Measurements from ENCODE around the gene GOLGA8S. TPM values are rescaled to one million over a fixed set of nuclear protein-coding genes. Genes with fewer than 3 reads are reported as not detected.
"Not testable (repeated sequence)": the region's sequence is repeated elsewhere in the genome, so short reads cannot be mapped to it uniquely, and the experiment has no call there.

GOLGA8S gene
- polyA plus RNA-seq, 1 experiment = 0.04 TPM

DNA sequence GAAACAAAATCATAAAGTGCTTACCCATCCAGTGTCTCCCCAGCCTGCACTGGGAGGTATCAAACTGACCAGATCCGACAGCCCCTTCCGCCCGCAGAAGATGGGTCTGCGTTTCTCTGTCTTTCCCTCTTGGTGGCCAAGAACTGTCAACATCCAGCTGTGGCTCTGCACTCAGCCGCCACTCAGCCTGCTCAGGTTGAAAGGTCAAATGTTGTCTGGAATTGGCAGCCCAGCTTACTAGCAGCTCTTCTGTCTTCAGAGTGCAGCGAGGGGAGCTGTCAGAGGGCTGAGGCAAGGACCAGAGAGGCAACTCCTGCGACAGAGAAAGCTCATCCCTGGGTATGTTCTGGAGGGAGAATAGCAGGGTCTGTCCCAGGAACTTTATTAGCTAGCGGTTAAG is 47.1 kb downstream of the GOLGA8S start:
- no peak for TF ChIP-seq CTCF (IDR thresholded peaks at IDR 0.05; ENCODE audit: low read depth, low read length)
- H3K27me3 ChIP-seq (ENCODE audit: control insufficient read depth, insufficient read depth, low read length) = no peaks in the 10 kb centered on the region
- ChIA-PET POLR2A (no interaction called here), CTCF (no interaction called here)
- H3K9me3 ChIP-seq (ENCODE audit: control insufficient read depth, insufficient read depth, low read length) = peaks cover 12% of the 10 kb centered on the region
- no peak for DNase-seq (ENCODE audit: low read depth, low spot score)
- no peak overlapping the region for H3K27ac ChIP-seq (ENCODE audit: low read depth, low read length)
- no peak overlapping the region for H3K4me3 ChIP-seq (ENCODE audit: low read depth, low read length)

DNA sequence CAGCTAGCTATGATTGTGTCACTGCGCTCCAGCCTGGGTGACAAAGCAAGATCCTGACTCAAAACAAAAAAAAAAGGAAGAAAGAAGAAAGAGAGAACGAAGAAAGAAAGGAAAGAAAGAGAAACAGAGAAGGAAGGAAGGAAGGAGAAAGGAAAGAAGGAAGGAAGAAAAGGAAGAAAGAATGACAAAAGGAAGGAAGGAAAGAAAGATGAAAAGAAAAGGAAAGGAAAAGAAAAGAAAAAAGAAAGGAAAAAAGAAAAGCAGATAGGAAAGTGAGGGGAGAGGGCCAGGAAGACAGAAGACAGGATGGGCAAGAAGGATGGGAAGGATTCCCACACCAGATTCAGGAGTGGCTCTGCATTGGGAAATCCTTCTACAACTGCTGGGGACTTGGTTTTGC is 47.6 kb downstream of the GOLGA8S start:
- no peak for DNase-seq (ENCODE audit: low read depth, low spot score)
- Histone ChIP-seq H3K27me3 (ENCODE audit: control insufficient read depth, insufficient read depth, low read length) (no peaks in the 10 kb centered on the region), H3K27ac (ENCODE audit: low read depth, low read length) (no peak overlapping the region), H3K9me3 (ENCODE audit: control insufficient read depth, insufficient read depth, low read length) (peaks cover 12% of the 10 kb centered on the region), H3K4me3 (ENCODE audit: low read depth, low read length) (no peak overlapping the region)
- no peak for TF ChIP-seq CTCF (IDR thresholded peaks at IDR 0.05; ENCODE audit: low read depth, low read length)
- ChIA-PET CTCF (no interaction called here), POLR2A (no interaction called here)

GRCh38 chr15:23402544-23402943 is 48.0 kb downstream of the GOLGA8S start:
- ChIA-PET CTCF (no interaction called here), POLR2A (no interaction called here)
- no peak for DNase-seq (ENCODE audit: low read depth, low spot score)
- Histone ChIP-seq H3K27ac (ENCODE audit: low read depth, low read length) (no peak overlapping the region), H3K4me3 (ENCODE audit: low read depth, low read length) (no peak overlapping the region), H3K27me3 (ENCODE audit: control insufficient read depth, insufficient read depth, low read length) (no peaks in the 10 kb centered on the region), H3K9me3 (ENCODE audit: control insufficient read depth, insufficient read depth, low read length) (peaks cover 12% of the 10 kb centered on the region)
- no peak for TF ChIP-seq CTCF (IDR thresholded peaks at IDR 0.05; ENCODE audit: low read depth, low read length)

GRCh38 chr15:23403550-23403949 is 49.0 kb downstream of the GOLGA8S start:
- CTCF ChIA-PET = no interaction called here
- no peak overlapping the region for H3K4me3 ChIP-seq (ENCODE audit: low read depth, low read length)

GRCh38 chr15:23411841-23412240 is 57.3 kb downstream of the GOLGA8S start:
- no peak for TF ChIP-seq CTCF (IDR thresholded peaks at IDR 0.05; ENCODE audit: low read depth, low read length)
- H3K9me3 ChIP-seq (ENCODE audit: control insufficient read depth, insufficient read depth, low read length) = peaks cover 33% of the 10 kb centered on the region
- no peak overlapping the region for H3K4me3 ChIP-seq (ENCODE audit: low read depth, low read length)
- DNase-seq (ENCODE audit: low read depth, low spot score) = no peak
- ChIA-PET POLR2A (no interaction called here), CTCF (no interaction called here)
- H3K27ac ChIP-seq (ENCODE audit: low read depth, low read length) = no peak overlapping the region
- no peaks in the 10 kb centered on the region for H3K27me3 ChIP-seq (ENCODE audit: control insufficient read depth, insufficient read depth, low read length)

More at GRCh38 chr15:23403550-23403949, 49.0 kb downstream of the GOLGA8S start:
- H3K27ac ChIP-seq (ENCODE audit: low read depth, low read length) = no peak overlapping the region
- DNase-seq (ENCODE audit: low read depth, low spot score) = no peak
- no peak for TF ChIP-seq CTCF (IDR thresholded peaks at IDR 0.05; ENCODE audit: low read depth, low read length)
- POLR2A ChIA-PET = no interaction called here
- peaks cover 15% of the 10 kb centered on the region for H3K9me3 ChIP-seq (ENCODE audit: control insufficient read depth, insufficient read depth, low read length)
- H3K27me3 ChIP-seq (ENCODE audit: control insufficient read depth, insufficient read depth, low read length) = no peaks in the 10 kb centered on the region

GRCh38 chr15:23412881-23413600 is 58.5 kb downstream of the GOLGA8S start:
- POLR2A ChIA-PET; H3K4me3 ChIP-seq (ENCODE audit: low read depth, low read length); DNase-seq (ENCODE audit: low read depth, low spot score); H3K27me3 ChIP-seq (ENCODE audit: control insufficient read depth, insufficient read depth, low read length); CTCF ChIA-PET; H3K27ac ChIP-seq (ENCODE audit: low read depth, low read length): not testable (repeated sequence)
- H3K9me3 ChIP-seq (ENCODE audit: control insufficient read depth, insufficient read depth, low read length) = peaks cover 31% of the 10 kb centered on the region
